IMR-90 (cell line): ENCODE results near the gene SLPI. TPM values are rescaled to one million over a fixed set of nuclear protein-coding genes. Genes with fewer than 3 reads are reported as not detected.

Experiments
- ATAC-seq: fragments of 200-7000 bp; cut with Tn5 transposase; 2 replicates; pipeline ENCODE4 v1.9.1; 2020; ENCODE audit warnings: low read depth, mild to moderate bottlenecking, moderate library complexity
- BruUV-seq: library from RNA; stranded (reverse); fragments of 400-500 nt; replicated peaks from 2 replicates; lab custom pipeline; 2021; lab: Mats Ljungman, UMichigan
- CTCF ChIA-PET: fragments of 300-600 bp; formaldehyde crosslinking; extraction: SDS; loops from one replicate; lab custom pipeline; 2021; ENCODE audit warnings: antibody characterized with exemption; lab: Yijun Ruan, JAX
- POLR2A ChIA-PET: fragments of 300-600 bp; sonication (Branson Sonifier 250); formaldehyde crosslinking; loops from one replicate; lab custom pipeline; 2022; ENCODE audit warnings: antibody characterized with exemption; ENCODE audit not compliant: unreplicated experiment; lab: Charles Lee
- DNase-seq: peaks from one replicate; pipeline ENCODE4 v3.0.0; 2013
- H2AFZ ChIP-seq: replicated peaks from 2 replicates; pipeline ENCODE3; 2013; ENCODE audit warnings: low read length, mild to moderate bottlenecking; ENCODE audit not compliant: poor library complexity
- H2AK5ac ChIP-seq: 2 replicates; pipeline ENCODE4 v1.6.1; 2013; ENCODE audit warnings: low read depth, low read length, inconsistent platforms
- H2AK9ac ChIP-seq: replicated peaks from 2 replicates; pipeline ENCODE3; 2013; ENCODE audit warnings: mild to moderate bottlenecking, low read depth, low read length, moderate library complexity; ENCODE audit not compliant: poor library complexity
- H2BK120ac ChIP-seq: 2 replicates; pipeline ENCODE4 v1.6.1; 2013; ENCODE audit warnings: low read depth, low read length, inconsistent platforms
- H2BK15ac ChIP-seq: 3 replicates; pipeline ENCODE4 v1.6.1; 2013; ENCODE audit warnings: low read depth, low read length, inconsistent platforms
- H2BK20ac ChIP-seq: 2 replicates; pipeline ENCODE4 v1.6.1; 2013; ENCODE audit warnings: low read depth, mild to moderate bottlenecking, inconsistent platforms, low read length, moderate library complexity
- H2BK5ac ChIP-seq: 2 replicates; pipeline ENCODE4 v1.6.1; 2013; ENCODE audit warnings: mild to moderate bottlenecking, low read depth, low read length, inconsistent platforms; ENCODE audit not compliant: poor library complexity, severe bottlenecking
- H3K14ac ChIP-seq: replicated peaks from 2 replicates; pipeline ENCODE4 v1.6.1; 2013; ENCODE audit warnings: low read depth, low read length, inconsistent platforms
- H3K18ac ChIP-seq: 2 replicates; pipeline ENCODE4 v1.6.1; 2013; ENCODE audit warnings: low read depth, low read length, control low read depth
- H3K23ac ChIP-seq: 2 replicates; pipeline ENCODE4 v1.6.1; 2013; ENCODE audit warnings: low read depth, low read length, inconsistent platforms
- H3K27ac ChIP-seq: 2 replicates; pipeline ENCODE4 v1.5.1; 2013; ENCODE audit warnings: mild to moderate bottlenecking, control low read depth, low read length; ENCODE audit not compliant: insufficient read depth
- H3K27me3 ChIP-seq: 2 replicates; pipeline ENCODE4 v1.6.1; 2013; ENCODE audit warnings: low read length; ENCODE audit not compliant: control insufficient read depth, insufficient read depth
- H3K36me3 ChIP-seq: 2 replicates; pipeline ENCODE4 v1.6.1; 2013; ENCODE audit warnings: low read length, mixed read lengths; ENCODE audit not compliant: control insufficient read depth, insufficient read depth
- H3K4ac ChIP-seq: 2 replicates; pipeline ENCODE4 v1.6.1; 2013; ENCODE audit warnings: low read depth, low read length, inconsistent platforms
- H3K4me1 ChIP-seq: 2 replicates; pipeline ENCODE4 v1.6.1; 2013; ENCODE audit warnings: low read length, mixed read lengths; ENCODE audit not compliant: control insufficient read depth, insufficient read depth
- H3K4me2 ChIP-seq: 2 replicates; pipeline ENCODE4 v1.6.1; 2013; ENCODE audit warnings: low read depth, mild to moderate bottlenecking, control low read depth, low read length, moderate library complexity
- H3K4me3 ChIP-seq: 2 replicates; pipeline ENCODE4 v1.5.1; 2013; ENCODE audit warnings: low read depth, mild to moderate bottlenecking, control low read depth, low read length, moderate library complexity; ENCODE audit not compliant: insufficient read depth
- H3K56ac ChIP-seq: 2 replicates; pipeline ENCODE4 v1.6.1; 2013; ENCODE audit warnings: low read length, inconsistent platforms; ENCODE audit not compliant: insufficient read depth; ENCODE audit errors: extremely low read depth
- H3K79me1 ChIP-seq, 2 experiments: 2 replicates each; pipeline ENCODE4 v1.6.1; 2013; ENCODE audit warnings: low read length in 2 of 2, inconsistent platforms in 1 of 2, low read depth in 1 of 2
- H3K9ac ChIP-seq: 2 replicates; pipeline ENCODE4 v1.6.1; 2013; ENCODE audit warnings: low read depth, low read length, control low read depth
- H3K9me1 ChIP-seq: 2 replicates; pipeline ENCODE4 v1.6.1; 2013; ENCODE audit warnings: low read length, inconsistent platforms; ENCODE audit not compliant: insufficient read depth
- H3K9me3 ChIP-seq: 2 replicates; pipeline ENCODE4 v1.6.1; 2013; ENCODE audit warnings: low read length; ENCODE audit not compliant: control insufficient read depth, insufficient read depth
- H4K20me1 ChIP-seq: 2 replicates; pipeline ENCODE4 v1.6.1; 2013; ENCODE audit warnings: low read length, inconsistent platforms; ENCODE audit not compliant: insufficient read depth
- H4K5ac ChIP-seq: 2 replicates; pipeline ENCODE4 v1.6.1; 2013; ENCODE audit warnings: mild to moderate bottlenecking, low read depth, low read length, control low read depth
- H4K8ac ChIP-seq, 2 experiments: 2 replicates each; pipeline ENCODE4 v1.6.1; 2013; ENCODE audit warnings: low read depth in 2 of 2, low read length in 2 of 2, control low read depth in 1 of 2, inconsistent platforms in 1 of 2
- H4K91ac ChIP-seq: 2 replicates; pipeline ENCODE4 v1.6.1; 2013; ENCODE audit warnings: low read depth, low read length, inconsistent platforms; ENCODE audit not compliant: insufficient read depth
- BHLHE40 ChIP-seq: fragments of 150-350 bp; IDR thresholded peaks from 2 replicates; pipeline ENCODE4 v1.6.1; 2016; ENCODE audit warnings: mild to moderate bottlenecking, low read depth, low read length
- CEBPB ChIP-seq: IDR thresholded peaks from 2 replicates; pipeline ENCODE4 v1.6.1; 2012; ENCODE audit warnings: low read depth, low read length, improper control_type of control experiment
- CHD1 ChIP-seq: IDR thresholded peaks from 2 replicates; pipeline ENCODE4 v1.6.1; 2012; ENCODE audit warnings: low read depth, low read length, improper control_type of control experiment
- CTCF ChIP-seq: conservative IDR thresholded peaks from 2 replicates; pipeline ENCODE4 v1.5.1; 2012; ENCODE audit warnings: mild to moderate bottlenecking, low read depth, low read length, improper control_type of control experiment
- ELK1 ChIP-seq: fragments of 150-350 bp; IDR thresholded peaks from 2 replicates; pipeline ENCODE4 v1.6.1; 2016; ENCODE audit warnings: low read depth, mild to moderate bottlenecking, low read length, moderate library complexity, borderline replicate concordance
- FOS ChIP-seq: fragments of 150-350 bp; IDR thresholded peaks from 2 replicates; pipeline ENCODE4 v1.6.1; 2016; ENCODE audit warnings: low read depth, low read length
- MAFK ChIP-seq: IDR thresholded peaks from 2 replicates; pipeline ENCODE4 v1.6.1; 2012; ENCODE audit warnings: low read depth, low read length, improper control_type of control experiment
- MAZ ChIP-seq: IDR thresholded peaks from 2 replicates; pipeline ENCODE4 v1.6.1; 2012; ENCODE audit warnings: low read depth, mild to moderate bottlenecking, low read length, improper control_type of control experiment, moderate library complexity, borderline replicate concordance
- MXI1 ChIP-seq: IDR thresholded peaks from 2 replicates; pipeline ENCODE4 v1.6.1; 2012; ENCODE audit warnings: low read depth, mild to moderate bottlenecking, low read length, moderate library complexity, borderline replicate concordance
- NFE2L2 ChIP-seq: fragments of 150-350 bp; IDR thresholded peaks from 2 replicates; pipeline ENCODE4 v1.6.1; 2016; ENCODE audit warnings: low read depth, mild to moderate bottlenecking, low read length
- POLR2A ChIP-seq: IDR thresholded peaks from 2 replicates; pipeline ENCODE4 v1.6.1; 2012; ENCODE audit warnings: mild to moderate bottlenecking, low read depth, low read length
- RAD21 ChIP-seq: IDR thresholded peaks from 2 replicates; pipeline ENCODE4 v1.6.1; 2012; ENCODE audit warnings: low read length, improper control_type of control experiment
- RCOR1 ChIP-seq: IDR thresholded peaks from 2 replicates; pipeline ENCODE4 v1.6.1; 2012; ENCODE audit warnings: mild to moderate bottlenecking, low read length, improper control_type of control experiment; ENCODE audit not compliant: insufficient replicate concordance
- RFX5 ChIP-seq: IDR thresholded peaks from 2 replicates; pipeline ENCODE4 v1.8.0; 2012; ENCODE audit warnings: low read depth, mild to moderate bottlenecking, low read length, moderate library complexity
- SMC3 ChIP-seq: fragments of 150-350 bp; IDR thresholded peaks from 2 replicates; pipeline ENCODE4 v1.6.1; 2016; ENCODE audit warnings: low read depth, mild to moderate bottlenecking, antibody characterized with exemption, low read length, moderate library complexity
- USF2 ChIP-seq: fragments of 150-350 bp; IDR thresholded peaks from 2 replicates; pipeline ENCODE4 v1.6.1; 2017; ENCODE audit warnings: mild to moderate bottlenecking, antibody characterized with exemption, low read length, low read depth
- WGBS, 2 experiments: methylation state at CpG; one replicate each; pipeline versions ENCODE4 v1.1.5 to v1.1.7; 2013; ENCODE audit warnings: missing lambda C conversion rate in 2 of 2; ENCODE audit not compliant: insufficient read length in 1 of 2; ENCODE audit errors: extremely low coverage in 2 of 2; 5-methylcytosine and 5-hydroxymethylcytosine counted together
- dilution Hi-C: fragments of 300-500 bp; cut with HindIII; formaldehyde crosslinking; loops from one replicate; pipeline ENCODE4 v1.14.3; 2018; ENCODE audit warnings: low sequenced_read_pairs; ENCODE audit not compliant: unreplicated experiment
- in situ Hi-C: fragments of 300-500 bp; cut with MboI; formaldehyde crosslinking; loops from 3 replicates; pipeline ENCODE4 v1.14.3; 2019; ENCODE audit warnings: low sequenced_read_pairs, inconsistent platforms, mixed read lengths
- intact Hi-C: fragments of 100-400 bp; cut with micrococcal nuclease; formaldehyde crosslinking; loops from 2 replicates; pipeline ENCODE4 v1.10.0; 2022
- polyA plus RNA-seq, 3 experiments: library from polyadenylated mRNA; depleted of rRNA; stranded (reverse); fragments of >200 nt; gene quantifications; 2 replicates each; pipeline ENCODE4 v1.2.3, GENCODE V29; 2012; ENCODE audit warnings: low replicate concordance in 1 of 3
- total RNA-seq: library from RNA; depleted of rRNA; stranded (reverse); fragments of >200 nt; gene quantifications from 2 replicates; pipeline ENCODE4 v1.2.3, GENCODE V29; 2012

The SLPI gene
- total and polyA plus RNA-seq, 2 of the 4 experiments (the other 2 are of a cell fraction): not detected

- no peak for ATAC-seq
- ChIA-PET CTCF (no interaction called here), POLR2A (no interaction called here)
- H3K4ac ChIP-seq: no peak overlapping the region
- no peak overlapping the region for H2AFZ ChIP-seq
- no peaks in the 10 kb centered on the region for H3K4me1 ChIP-seq
- H2BK120ac ChIP-seq: no peak overlapping the region
- H4K8ac ChIP-seq: no peak overlapping the region
- H3K56ac ChIP-seq: no peak overlapping the region
- no peak overlapping the region for H2AK5ac ChIP-seq
- no peak overlapping the region for H2AK9ac ChIP-seq
- DNase-seq: no peak
- no peak overlapping the region for H3K4me2 ChIP-seq
- no peak overlapping the region for H4K5ac ChIP-seq
- no peak overlapping the region for H4K91ac ChIP-seq
- H4K20me1 ChIP-seq: no peaks in the 10 kb centered on the region
- no peak overlapping the region for H3K9ac ChIP-seq
- BruUV-seq: no TSS peak
- dilution Hi-C loops: no loop called here
- in situ Hi-C loops: loop anchor here (10.0 to 25.0 kb wide), 2 partner anchors 171 to 269 kb away; partner anchors contain the start of genes KCNS1, WFDC12 and WFDC5
- no peak overlapping the region for H3K14ac ChIP-seq
- no peaks in the 10 kb centered on the region for H3K36me3 ChIP-seq
- no peak overlapping the region for H2BK15ac ChIP-seq
- H3K27me3 ChIP-seq: peaks cover 31% of the 10 kb centered on the region
- no peaks in the 10 kb centered on the region for H3K9me3 ChIP-seq
- H3K4me3 ChIP-seq: no peak overlapping the region
- H2BK5ac ChIP-seq: no peak overlapping the region
- H3K9me1 ChIP-seq: no peaks in the 10 kb centered on the region
- no peak overlapping the region for H3K18ac ChIP-seq
- intact Hi-C loops: no loop called here
- TF ChIP-seq RCOR1: no peak
- TF ChIP-seq USF2: no peak
- no peak for TF ChIP-seq MAFK
- TF ChIP-seq BHLHE40: no peak
- no peak for TF ChIP-seq MXI1
- TF ChIP-seq SMC3: no peak
- no peak for TF ChIP-seq FOS
- TF ChIP-seq CTCF: no peak
- TF ChIP-seq MAZ: no peak
- no peak for TF ChIP-seq CEBPB
- no peak for TF ChIP-seq POLR2A
- TF ChIP-seq NFE2L2: no peak
- no peak for TF ChIP-seq CHD1
- no peak for TF ChIP-seq RFX5
- no peak for TF ChIP-seq ELK1
- TF ChIP-seq RAD21: no peak
- H3K27ac ChIP-seq: no peak overlapping the region
- H2BK20ac ChIP-seq: no peak overlapping the region
- H3K79me1 ChIP-seq: no peaks in the 10 kb centered on the region
- no peak overlapping the region for H3K23ac ChIP-seq
- WGBS, 2 experiments: no CpG with 5 or more reads among the region's 4 CpGs
Measured at GRCh38 chr20:45283551-45284057, 29.2 kb upstream of the SLPI start.
